Measurements from ENCODE around the gene EIPR1.

The EIPR1 gene

GRCh38 chr2:3387644-3388411 lies 10.2 kb upstream of the EIPR1 start:
- no peaks in the 10 kb centered on the region for H3K27me3 ChIP-seq (ENCODE audit: control insufficient read depth in 1 of 2, insufficient read depth in 1 of 2, low read length in 2 of 2)
- H2BK5ac ChIP-seq (ENCODE audit: low read depth, low read length, poor library complexity, severe bottlenecking) = no peak overlapping the region
- H3K27ac ChIP-seq (ENCODE audit: low read length, poor library complexity, severe bottlenecking) = no peak overlapping the region
- no peak overlapping the region for H3K4ac ChIP-seq (ENCODE audit: low read depth in 1 of 2, low read length in 2 of 2)
- H3K4me3 ChIP-seq (ENCODE audit: insufficient read depth in 1 of 2, low read depth in 1 of 2, low read length in 2 of 2) = no peak overlapping the region
- H3K79me1 ChIP-seq (replicated peaks; ENCODE audit: low read length, poor library complexity, severe bottlenecking) = peaks cover 39% of the 10 kb centered on the region
- no peak overlapping the region for H3K14ac ChIP-seq (ENCODE audit: low read length in 2 of 2)
- no peak overlapping the region for H4K91ac ChIP-seq (ENCODE audit: low read length)
- H2BK120ac ChIP-seq (ENCODE audit: low read depth, low read length) = no peak overlapping the region
- H3K4me2 ChIP-seq (ENCODE audit: low read length, poor library complexity, severe bottlenecking) = no peak overlapping the region
- H2BK15ac ChIP-seq (ENCODE audit: low read depth, poor library complexity, severe bottlenecking) = no peak overlapping the region
- no peak overlapping the region for H4K8ac ChIP-seq (ENCODE audit: low read length)
- H3K23ac ChIP-seq (ENCODE audit: low read length in 2 of 2) = no peak overlapping the region
- no peak for DNase-seq
- H3K9me3 ChIP-seq (ENCODE audit: control insufficient read depth, low read length) = no peaks in the 10 kb centered on the region
- no peak overlapping the region for H2BK12ac ChIP-seq (ENCODE audit: low read length in 2 of 2)
- no peak overlapping the region for H3K18ac ChIP-seq (ENCODE audit: low read depth in 1 of 2, low read length in 2 of 2)
- H3K9ac ChIP-seq (ENCODE audit: low read length) = no peak overlapping the region
- H3K36me3 ChIP-seq (ENCODE audit: control insufficient read depth in 1 of 2, insufficient read depth in 2 of 2, low read depth in 1 of 2, low read length in 2 of 2) = peaks cover 39 to 70% of the 10 kb centered on the region in 2 experiments
- 99% methylated on average over 89 of the region's 89 CpGs for WGBS
- H2AFZ ChIP-seq (ENCODE audit: low read depth, low read length) = no peak overlapping the region
- no peak overlapping the region for H2AK5ac ChIP-seq (ENCODE audit: low read length, severe bottlenecking)
- H3K4me1 ChIP-seq (ENCODE audit: control insufficient read depth, insufficient read depth, low read depth, low read length) = no peaks in the 10 kb centered on the region

- Histone ChIP-seq H3K27me3 (ENCODE audit: control insufficient read depth in 1 of 2, insufficient read depth in 1 of 2, low read length in 2 of 2) (no peaks in the 10 kb centered on the region), H2BK120ac (ENCODE audit: low read depth, low read length) (no peak overlapping the region), H2BK12ac (ENCODE audit: low read length in 2 of 2) (no peak overlapping the region), H3K4me3 (ENCODE audit: insufficient read depth in 1 of 2, low read depth in 1 of 2, low read length in 2 of 2) (no peak overlapping the region), H3K18ac (ENCODE audit: low read depth in 1 of 2, low read length in 2 of 2) (no peak overlapping the region), H2BK5ac (ENCODE audit: low read depth, low read length, poor library complexity, severe bottlenecking) (no peak overlapping the region), H4K8ac (ENCODE audit: low read length) (no peak overlapping the region), H3K4me1 (ENCODE audit: control insufficient read depth, insufficient read depth, low read depth, low read length) (peaks cover 2% of the 10 kb centered on the region), H3K79me1 (replicated peaks; ENCODE audit: low read length, poor library complexity, severe bottlenecking) (peaks cover 40% of the 10 kb centered on the region), H2BK15ac (ENCODE audit: low read depth, poor library complexity, severe bottlenecking) (no peak overlapping the region), H2AFZ (ENCODE audit: low read depth, low read length) (no peak overlapping the region), H3K9me3 (ENCODE audit: control insufficient read depth, low read length) (no peaks in the 10 kb centered on the region), H3K9ac (ENCODE audit: low read length) (no peak overlapping the region), H3K4ac (ENCODE audit: low read depth in 1 of 2, low read length in 2 of 2) (no peak overlapping the region), H3K27ac (ENCODE audit: low read length, poor library complexity, severe bottlenecking) (no peak overlapping the region), H3K36me3 (ENCODE audit: control insufficient read depth in 1 of 2, insufficient read depth in 2 of 2, low read depth in 1 of 2, low read length in 2 of 2) (peaks cover 36 to 68% of the 10 kb centered on the region in 2 experiments), H3K4me2 (ENCODE audit: low read length, poor library complexity, severe bottlenecking) (no peak overlapping the region), H3K14ac (ENCODE audit: low read length in 2 of 2) (no peak overlapping the region), H3K23ac (ENCODE audit: low read length in 2 of 2) (no peak overlapping the region), H4K91ac (ENCODE audit: low read length) (no peak overlapping the region), H2AK5ac (ENCODE audit: low read length, severe bottlenecking) (no peak overlapping the region)
- no peak for DNase-seq
- 97% methylated on average over 4 of the region's 5 CpGs for WGBS
Measured at GRCh38 chr2:3387011-3387410, 9.4 kb upstream of the EIPR1 start.

GRCh38 chr2:3386448-3386958 lies 8.9 kb upstream of the EIPR1 start:
- no peak overlapping the region for H4K91ac ChIP-seq (ENCODE audit: low read length)
- H4K8ac ChIP-seq (ENCODE audit: low read length) = no peak overlapping the region
- no peak overlapping the region for H3K4ac ChIP-seq (ENCODE audit: low read depth in 1 of 2, low read length in 2 of 2)
- H3K9me3 ChIP-seq (ENCODE audit: control insufficient read depth, low read length) = no peaks in the 10 kb centered on the region
- no peak overlapping the region for H3K9ac ChIP-seq (ENCODE audit: low read length)
- H3K4me3 ChIP-seq (ENCODE audit: insufficient read depth in 1 of 2, low read depth in 1 of 2, low read length in 2 of 2) = no peak overlapping the region
- H3K27me3 ChIP-seq (ENCODE audit: control insufficient read depth in 1 of 2, insufficient read depth in 1 of 2, low read length in 2 of 2) = no peaks in the 10 kb centered on the region
- no peak overlapping the region for H2AK5ac ChIP-seq (ENCODE audit: low read length, severe bottlenecking)
- H2BK120ac ChIP-seq (ENCODE audit: low read depth, low read length) = no peak overlapping the region
- H3K18ac ChIP-seq (ENCODE audit: low read depth in 1 of 2, low read length in 2 of 2) = no peak overlapping the region
- H3K23ac ChIP-seq (ENCODE audit: low read length in 2 of 2) = no peak overlapping the region
- H3K79me1 ChIP-seq (replicated peaks; ENCODE audit: low read length, poor library complexity, severe bottlenecking) = peaks cover 37% of the 10 kb centered on the region
- no peak overlapping the region for H3K4me2 ChIP-seq (ENCODE audit: low read length, poor library complexity, severe bottlenecking)
- DNase-seq = no peak
- 99% methylated on average over 9 of the region's 10 CpGs for WGBS
- no peak overlapping the region for H2BK5ac ChIP-seq (ENCODE audit: low read depth, low read length, poor library complexity, severe bottlenecking)
- H3K27ac ChIP-seq (ENCODE audit: low read length, poor library complexity, severe bottlenecking) = no peak overlapping the region
- H2BK12ac ChIP-seq (ENCODE audit: low read length in 2 of 2) = no peak overlapping the region
- no peak overlapping the region for H2BK15ac ChIP-seq (ENCODE audit: low read depth, poor library complexity, severe bottlenecking)
- H3K4me1 ChIP-seq (ENCODE audit: control insufficient read depth, insufficient read depth, low read depth, low read length) = peaks cover 2% of the 10 kb centered on the region
- H3K36me3 ChIP-seq (ENCODE audit: control insufficient read depth in 1 of 2, insufficient read depth in 2 of 2, low read depth in 1 of 2, low read length in 2 of 2) = peaks cover 32 to 66% of the 10 kb centered on the region in 2 experiments
- H3K14ac ChIP-seq (ENCODE audit: low read length in 2 of 2) = no peak overlapping the region
- no peak overlapping the region for H2AFZ ChIP-seq (ENCODE audit: low read depth, low read length)

- Histone ChIP-seq H3K9ac (ENCODE audit: low read length) (peak within 1 kb of the TSS; percentile 99), H3K4me3 (ENCODE audit: insufficient read depth in 1 of 2, low read depth in 1 of 2, low read length in 2 of 2) (peak within 1 kb of the TSS; percentile 90 to 98), H3K36me3 (ENCODE audit: control insufficient read depth in 1 of 2, insufficient read depth in 2 of 2, low read depth in 1 of 2, low read length in 2 of 2) (peaks cover 6 to 31% of the 10 kb centered on the region in 2 experiments), H3K4me1 (ENCODE audit: control insufficient read depth, insufficient read depth, low read depth, low read length) (peaks cover 14% of the 10 kb centered on the region), H3K4ac (ENCODE audit: low read depth in 1 of 2, low read length in 2 of 2) (peak within 1 kb of the TSS; percentile 76 to 97), H2AFZ (ENCODE audit: low read depth, low read length) (peak within 1 kb of the TSS; percentile 30), H3K79me1 (replicated peaks; ENCODE audit: low read length, poor library complexity, severe bottlenecking) (peaks cover 15% of the 10 kb centered on the region), H3K23ac (ENCODE audit: low read length in 2 of 2) (no peak within 1 kb of the TSS), H3K18ac (ENCODE audit: low read depth in 1 of 2, low read length in 2 of 2) (peak within 1 kb of the TSS; percentile 91 to 99), H3K27ac (ENCODE audit: low read length, poor library complexity, severe bottlenecking) (peak within 1 kb of the TSS; percentile 79), H2BK12ac (ENCODE audit: low read length in 2 of 2) (peak within 1 kb of the TSS in 1 of 2 experiments; percentile 28), H2BK15ac (ENCODE audit: low read depth, poor library complexity, severe bottlenecking) (no peak within 1 kb of the TSS), H4K8ac (ENCODE audit: low read length) (peak within 1 kb of the TSS; percentile 96), H4K91ac (ENCODE audit: low read length) (peak within 1 kb of the TSS; percentile 98), H3K14ac (ENCODE audit: low read length in 2 of 2) (peak within 1 kb of the TSS in 1 of 2 experiments; percentile 68), H2AK5ac (ENCODE audit: low read length, severe bottlenecking) (peak within 1 kb of the TSS; percentile 40), H2BK120ac (ENCODE audit: low read depth, low read length) (peak within 1 kb of the TSS; percentile 80), H2BK5ac (ENCODE audit: low read depth, low read length, poor library complexity, severe bottlenecking) (peak within 1 kb of the TSS; percentile 20), H3K4me2 (ENCODE audit: low read length, poor library complexity, severe bottlenecking) (peak within 1 kb of the TSS; percentile 77), H3K27me3 (ENCODE audit: control insufficient read depth in 1 of 2, insufficient read depth in 1 of 2, low read length in 2 of 2) (no peaks in the 10 kb centered on the region), H3K9me3 (ENCODE audit: control insufficient read depth, low read length) (no peaks in the 10 kb centered on the region)
- 3% methylated on average over 55 of the region's 61 CpGs for whole genome bisulfite sequencing
- DNase-seq = peak; percentile 91
Measured at GRCh38 chr2:3379647-3380534, 2.3 kb upstream of the EIPR1 start, which contains the start of gene TRAPPC12. TSS of gene TRAPPC12 (plus strand) at chr2:3379694. CDS start at chr2:3387624, 7,930 bp downstream.
